GM12892 (cell line): ENCODE data around the gene CHMP2A.

Experiments used
- POLR2A ChIP-seq: IDR thresholded peaks from 2 replicates; pipeline ENCODE4 v1.6.1; 2011; ENCODE audit warnings: low read depth, low read length, control low read depth
- POLR2AphosphoS5 ChIP-seq: IDR thresholded peaks from 2 replicates; pipeline ENCODE4 v1.6.1; 2011; ENCODE audit warnings: low read depth, low read length, control low read depth
- TAF1 ChIP-seq: IDR thresholded peaks from 2 replicates; pipeline ENCODE4 v1.6.1; 2011; ENCODE audit warnings: low read depth, mild to moderate bottlenecking, control low read depth, low read length, borderline replicate concordance

- TF ChIP-seq POLR2A (no peak), POLR2AphosphoS5 (no peak), TAF1 (no peak)
Measured at GRCh38 chr19:58560921-58561320, 6.0 kb upstream of the CHMP2A start.
